Measurements from ENCODE around the gene TEX14. TPM values are rescaled to one million over a fixed set of nuclear protein-coding genes. Genes with fewer than 3 reads are reported as not detected.

TEX14 gene
- total and polyA plus RNA-seq, 10 of the 15 experiments (the other 5 are each of a cell fraction or from before 2014, with no cell fraction given) = 0.15 to 1.3 (median 0.66) TPM

DNA sequence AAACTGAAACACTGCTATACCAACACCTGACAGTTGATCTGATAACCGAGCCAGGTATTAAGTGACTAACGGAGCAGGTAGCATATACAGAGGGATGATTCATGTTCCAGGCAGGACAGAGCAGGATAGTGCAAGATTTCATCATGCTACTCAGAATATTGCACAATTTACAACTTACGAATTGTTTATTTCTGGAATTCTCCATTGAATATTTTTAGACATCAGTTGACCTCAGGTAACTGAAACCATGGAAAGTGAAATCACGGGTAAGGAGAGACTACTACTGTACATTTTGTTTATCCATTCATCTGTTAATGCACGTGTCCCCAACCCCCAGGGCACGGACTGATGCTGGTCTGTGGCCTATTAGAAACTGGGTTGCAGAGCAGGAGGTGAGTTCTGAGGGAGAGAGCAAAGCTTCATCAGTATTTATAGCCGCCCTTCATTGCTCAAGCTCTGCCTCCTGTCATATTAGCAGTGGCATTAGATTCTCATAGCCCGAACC, 49.3 kb upstream of the TEX14 start:
- Histone ChIP-seq H3K79me2 (ENCODE audit: control insufficient read depth, insufficient read depth, low read length) (no peaks in the 10 kb centered on the region), H3K27me3 (replicated peaks in 1 of 2; ENCODE audit: control insufficient read depth in 2 of 2, insufficient read depth in 2 of 2, low read length in 1 of 2) (no peaks in the 10 kb centered on the region), H3K4me1 (ENCODE audit: control insufficient read depth, insufficient read depth, low read length) (no peaks in the 10 kb centered on the region), H3K4me3 (no peak overlapping the region), H3K27ac (ENCODE audit: control insufficient read depth, insufficient read depth) (no peak overlapping the region), H3K4me2 (ENCODE audit: control insufficient read depth, insufficient read depth) (no peak overlapping the region), H4K20me1 (ENCODE audit: control insufficient read depth, insufficient read depth) (no peaks in the 10 kb centered on the region), H2AFZ (ENCODE audit: control insufficient read depth, low read depth, low read length) (no peak overlapping the region), H3K36me3 (ENCODE audit: control insufficient read depth in 2 of 2, insufficient read depth in 2 of 2, low read length in 1 of 2) (no peaks in the 10 kb centered on the region; a peak in 1 of 4 replicates), H3K9me3 (replicated peaks; ENCODE audit: control insufficient read depth, insufficient read depth, low read length) (no peaks in the 10 kb centered on the region), H3K9ac (ENCODE audit: control insufficient read depth, insufficient read depth, low read length) (no peak overlapping the region)
- RAD21 ChIA-PET (ENCODE audit: unreplicated experiment) = interaction anchor here (0.6 kb wide), 1 partner anchor 282 kb away, joined by 3 read pairs; no protein-coding TSS in a partner anchor
- ATAC-seq (no peak), DNase-seq (ENCODE audit: low read depth, low spot score) (no peak), FAIRE-seq (no peak)
- POLR2A ChIA-PET = no interaction called here
- in situ Hi-C loops (cut with MboI) (no loop called here), intact Hi-C loops (cut with micrococcal nuclease; ENCODE audit: unreplicated experiment) (no loop called here)
- no TSS peak for BruUV-seq (replicated peaks)
- WGBS (ENCODE audit: insufficient coverage, insufficient replicate concordance, low lambda C conversion rate, missing lambda C conversion rate) = 64% methylated on average over 8 of the region's 8 CpGs
- TF ChIP-seq NFXL1 (IDR thresholded peaks at IDR 0.05; ENCODE audit: borderline replicate concordance) = peak; percentile 7; the same call in 1 of the 2 replicates
- no peak for TF ChIP-seq ZBTB40 (IDR thresholded peaks at IDR 0.05; ENCODE audit: borderline replicate concordance)
- TF ChIP-seq ETV6 (conservative IDR thresholded peaks at IDR 0.05 in 1 of 2, IDR thresholded peaks at IDR 0.05 in 1 of 2; ENCODE audit: borderline replicate concordance in 1 of 2, low read depth in 1 of 2) = peak in 1 of 2 experiments; percentile 93; a peak in 1 of 4 replicates
- SMC1A ChIA-PET (ENCODE audit: uncharacterized antibody, unreplicated experiment) = no interaction called here
- CTCF ChIA-PET = no interaction called here

Data from GM12878 (cell line).